GM19463 (cell line): ENCODE measurements around the gene BBS12.

Experiments
- ATAC-seq: cut with Tn5 transposase; IDR thresholded peaks from one replicate; pipeline ENCODE4 v1.9.1; 2021; ENCODE audit warnings: mild to moderate bottlenecking, moderate library complexity; ENCODE audit not compliant: unreplicated experiment

The BBS12 gene

GRCh38 chr4:122732329-122733026, at the start of gene BBS12:
TSS of gene BBS12 (plus strand) at chr4:122732704. CDS start at chr4:122741893, 9,189 bp downstream.
- ATAC-seq, result peak; percentile 97

GRCh38 chr4:122686691-122687090, 45.8 kb upstream of the BBS12 start:
- ATAC-seq, result no peak

GRCh38 chr4:122687531-122688061, 44.9 kb upstream of the BBS12 start:
- ATAC-seq, result no peak

- no peak for ATAC-seq
Measured at GRCh38 chr4:122688529-122689140, 43.9 kb upstream of the BBS12 start.

GRCh38 chr4:122689972-122690371, 42.5 kb upstream of the BBS12 start:
- ATAC-seq, result peak; percentile 92

GRCh38 chr4:122691988-122692387, 40.5 kb upstream of the BBS12 start:
- ATAC-seq, result no peak

- no peak for ATAC-seq
Measured at GRCh38 chr4:122692641-122693520, 39.6 kb upstream of the BBS12 start.

GRCh38 chr4:122695226-122695625, 37.3 kb upstream of the BBS12 start:
- ATAC-seq, result no peak

GRCh38 chr4:122700178-122700725, 32.3 kb upstream of the BBS12 start:
- ATAC-seq, result no peak

GRCh38 chr4:122701061-122701460, 31.4 kb upstream of the BBS12 start:
- no peak for ATAC-seq

- ATAC-seq, result no peak
Measured at GRCh38 chr4:122701965-122702364, 30.5 kb upstream of the BBS12 start.

- ATAC-seq, result no peak
Measured at GRCh38 chr4:122702939-122703338, 29.6 kb upstream of the BBS12 start.

- ATAC-seq, result no peak
Measured at GRCh38 chr4:122703868-122704267, 28.6 kb upstream of the BBS12 start.

GRCh38 chr4:122705009-122705408, 27.5 kb upstream of the BBS12 start:
- ATAC-seq, result no peak

- ATAC-seq, result no peak
Measured at GRCh38 chr4:122705547-122706117, 26.9 kb upstream of the BBS12 start.

- no peak for ATAC-seq
Measured at GRCh38 chr4:122706511-122706910, 26.0 kb upstream of the BBS12 start.

- ATAC-seq, result no peak
Measured at GRCh38 chr4:122707497-122707896, 25.0 kb upstream of the BBS12 start.

GRCh38 chr4:122709236-122709635, 23.3 kb upstream of the BBS12 start:
- no peak for ATAC-seq

GRCh38 chr4:122710434-122711308, 21.8 kb upstream of the BBS12 start:
- peak; percentile 85 for ATAC-seq

GRCh38 chr4:122711919-122712318, 20.6 kb upstream of the BBS12 start:
- no peak for ATAC-seq
